ENCODE measurements around the gene CEACAM1.
"Not testable (repeated sequence)": the region's sequence is repeated elsewhere in the genome, so short reads cannot be mapped to it uniquely, and the experiment has no call there.

The CEACAM1 gene

DNA sequence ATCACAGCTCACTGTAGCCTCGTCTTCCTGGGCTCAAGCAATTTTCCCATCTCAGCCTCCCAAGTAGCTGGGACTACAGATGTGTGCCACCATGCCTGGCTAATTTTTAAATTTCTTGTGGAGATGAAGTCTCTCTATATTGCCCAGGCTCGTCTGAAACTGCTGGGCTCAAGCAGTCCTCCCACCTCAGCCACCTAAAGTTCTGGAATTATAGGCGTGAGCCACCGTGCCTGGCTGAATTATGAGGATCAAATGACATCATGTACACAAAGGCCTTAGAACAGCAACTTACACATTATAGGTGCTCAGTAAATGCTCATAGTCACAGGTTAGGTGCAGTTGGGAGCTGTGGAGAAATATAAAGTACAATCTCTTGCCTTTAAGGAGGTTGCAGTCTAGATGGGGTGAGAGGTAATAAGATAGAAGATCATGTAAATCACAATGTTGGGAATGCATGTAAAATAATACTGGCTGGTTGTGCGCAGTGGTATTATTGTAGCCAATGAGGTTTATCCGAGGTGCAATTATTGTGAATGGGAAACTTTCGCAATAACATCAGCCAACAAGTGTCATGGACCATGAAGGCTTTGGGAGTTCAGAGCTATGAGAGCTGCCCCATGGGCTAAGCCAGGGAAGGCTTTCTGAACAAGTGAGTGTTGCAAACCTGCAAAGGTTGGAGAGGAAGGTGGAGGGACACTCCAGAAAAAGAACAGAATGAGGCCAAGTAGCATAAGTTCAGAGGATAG is 55.7 kb downstream of the CEACAM1 start:
- no peak for DNase-seq

DNA sequence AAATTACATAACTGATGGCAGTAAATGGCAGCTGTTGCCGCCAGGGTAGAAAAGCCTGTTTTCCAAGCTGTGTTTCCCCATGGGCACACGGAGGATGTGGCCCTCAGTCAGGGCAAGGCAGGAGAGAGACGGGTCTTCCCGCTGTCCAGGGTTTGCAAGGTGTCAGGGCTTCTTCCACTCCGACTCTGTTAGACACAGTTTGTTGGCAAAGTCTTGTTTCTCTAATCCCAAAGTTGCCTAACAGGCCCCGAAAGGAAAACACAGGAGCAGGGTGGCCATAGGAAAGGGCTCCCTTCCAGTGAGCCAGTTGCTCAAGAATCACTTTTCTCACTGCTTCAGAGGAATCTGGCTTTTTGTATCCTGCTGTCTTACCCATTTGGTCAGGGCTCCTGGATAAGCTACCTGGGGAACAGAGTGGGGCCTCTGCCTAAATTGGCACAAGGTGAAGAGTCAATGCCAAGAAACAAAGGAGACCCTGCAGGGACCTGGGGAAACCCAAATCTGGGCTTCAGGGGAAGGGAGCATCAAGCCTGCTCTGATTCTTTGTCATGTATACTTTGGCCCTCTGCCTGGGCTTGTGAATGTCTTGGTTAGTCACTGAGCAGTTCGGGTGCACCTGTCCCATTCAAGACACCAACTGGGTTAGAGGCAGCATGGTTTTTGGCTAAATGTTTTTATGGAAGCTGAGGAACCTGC is 56.6 kb downstream of the CEACAM1 start:
- no peak for DNase-seq

DNA sequence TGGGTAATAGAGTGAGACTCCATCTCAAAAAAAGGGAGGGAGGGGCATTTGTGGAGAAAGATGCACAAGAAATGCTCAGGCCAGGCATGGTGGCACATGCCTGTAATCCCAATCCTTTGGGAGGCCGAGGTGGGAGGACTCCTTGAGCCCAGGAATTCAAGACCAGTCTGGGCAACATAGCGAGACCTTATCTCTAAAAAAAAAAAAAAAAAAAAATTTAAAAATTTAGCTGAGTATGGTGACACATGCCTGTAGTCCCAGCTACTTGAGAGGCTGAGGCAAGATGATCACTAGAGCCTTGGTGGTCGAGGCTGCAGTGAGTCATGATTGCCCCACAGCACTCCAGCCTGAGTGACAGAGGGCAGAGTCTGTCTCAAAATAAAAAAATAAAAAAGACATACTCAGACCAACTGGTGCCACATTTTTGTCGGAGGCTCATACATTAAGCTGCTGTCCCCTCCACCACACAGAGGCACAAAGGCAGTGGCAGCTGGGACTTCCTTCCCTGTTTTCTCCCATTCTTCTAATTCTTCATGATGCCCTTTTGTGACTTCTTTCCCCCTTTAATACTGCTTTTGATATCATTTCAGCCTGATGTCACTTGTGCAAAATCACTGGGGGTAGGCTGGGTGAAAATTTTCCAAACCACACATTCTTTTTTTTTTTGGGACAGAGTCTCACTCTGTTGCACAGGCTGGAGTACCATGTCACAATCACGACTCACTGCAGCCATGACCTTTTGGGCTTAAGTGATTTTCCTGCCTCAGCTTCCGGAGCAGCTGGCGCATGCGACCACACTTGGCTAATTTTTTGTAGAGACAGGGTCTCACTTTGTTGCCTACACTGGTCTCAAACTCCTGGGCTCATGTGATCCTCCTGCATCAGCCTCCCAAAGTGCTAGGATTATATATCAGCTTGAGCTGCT is 58.7 kb downstream of the CEACAM1 start:
- DNase-seq, result no peak

DNA sequence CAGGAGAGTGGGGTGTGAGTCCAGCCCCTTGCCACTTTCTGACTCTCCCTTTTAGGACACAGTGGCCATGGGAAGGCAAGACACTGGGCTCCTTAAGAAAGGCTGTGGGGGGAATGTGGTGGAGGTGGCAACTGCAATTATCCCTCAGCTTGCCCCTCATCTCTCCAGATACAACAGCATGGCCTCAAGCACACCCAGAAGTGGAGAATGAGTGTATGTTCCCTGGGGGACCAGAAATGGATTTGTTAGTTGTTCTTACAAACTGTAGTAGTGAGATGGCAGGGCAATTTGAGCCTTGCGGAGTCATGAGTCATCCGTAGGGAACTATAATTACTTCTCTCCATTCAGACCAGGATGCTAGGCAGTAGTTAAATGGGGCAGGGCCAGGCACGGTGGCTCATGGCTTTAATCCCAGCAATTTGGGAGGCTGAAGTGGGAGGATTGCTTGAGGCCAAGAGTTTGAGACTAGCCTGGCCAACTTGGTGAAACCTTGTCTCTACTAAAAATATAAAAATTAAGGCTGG is 59.9 kb downstream of the CEACAM1 start:
- DNase-seq, result no peak

DNA sequence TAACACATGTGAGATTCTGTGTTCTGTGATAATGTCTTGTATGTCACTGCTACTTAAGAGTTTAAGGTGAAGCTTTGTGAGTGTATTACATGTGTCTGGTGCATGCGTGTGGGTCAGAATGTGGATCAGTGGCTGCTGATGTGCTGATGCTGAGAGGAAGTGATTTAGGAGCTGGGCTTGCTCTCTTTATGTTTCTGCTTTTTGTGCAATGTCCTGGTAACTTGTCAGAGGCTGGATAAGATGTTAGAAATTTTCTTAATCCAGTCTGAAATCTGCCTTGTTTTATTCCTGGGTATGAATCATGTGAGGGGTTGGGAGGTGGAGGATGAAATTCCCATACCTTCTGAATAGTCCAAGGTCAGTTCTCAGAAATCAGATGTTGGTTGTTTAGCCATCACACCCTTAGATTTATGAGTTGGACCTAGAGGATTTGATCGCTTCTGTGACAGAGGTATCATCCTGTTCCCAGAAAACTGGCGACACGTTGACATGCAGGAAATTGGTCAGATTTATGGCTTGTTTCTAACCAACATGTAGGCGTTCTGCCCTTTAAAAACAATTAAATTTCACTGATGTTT is 61.0 kb downstream of the CEACAM1 start:
- no peak for DNase-seq

DNA sequence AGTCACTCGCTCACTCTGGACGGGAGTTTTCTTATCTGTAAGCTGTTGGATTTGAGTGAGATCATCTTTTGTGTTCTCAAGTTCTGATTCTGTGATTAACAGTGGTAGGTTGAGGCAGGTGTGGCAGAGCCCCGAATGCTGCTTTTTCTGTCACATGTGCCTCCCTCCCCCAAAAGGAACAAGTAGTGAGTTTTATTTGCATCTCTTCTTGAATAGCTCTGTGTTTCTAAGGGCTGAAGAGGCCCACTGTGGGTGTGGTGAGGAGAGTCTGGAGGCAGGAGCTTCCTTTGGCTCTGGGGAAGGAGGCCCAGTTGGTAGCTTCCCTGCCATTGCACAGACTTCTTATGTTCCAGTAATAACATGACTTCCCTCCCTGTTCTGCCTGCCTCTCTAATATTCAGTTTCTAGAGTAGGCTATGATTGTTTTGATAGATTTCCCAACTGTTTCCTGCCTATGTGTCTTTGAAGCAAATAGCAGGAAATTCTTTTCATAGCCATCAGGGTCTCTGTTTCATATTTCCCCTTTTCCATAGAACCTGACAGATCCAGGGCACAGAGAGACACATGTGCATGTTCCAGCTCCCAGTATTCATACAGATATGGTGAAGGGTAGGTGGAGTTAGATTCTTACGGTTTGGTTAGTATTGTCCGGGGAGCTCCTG is 61.6 kb downstream of the CEACAM1 start:
- no peak for DNase-seq

DNA sequence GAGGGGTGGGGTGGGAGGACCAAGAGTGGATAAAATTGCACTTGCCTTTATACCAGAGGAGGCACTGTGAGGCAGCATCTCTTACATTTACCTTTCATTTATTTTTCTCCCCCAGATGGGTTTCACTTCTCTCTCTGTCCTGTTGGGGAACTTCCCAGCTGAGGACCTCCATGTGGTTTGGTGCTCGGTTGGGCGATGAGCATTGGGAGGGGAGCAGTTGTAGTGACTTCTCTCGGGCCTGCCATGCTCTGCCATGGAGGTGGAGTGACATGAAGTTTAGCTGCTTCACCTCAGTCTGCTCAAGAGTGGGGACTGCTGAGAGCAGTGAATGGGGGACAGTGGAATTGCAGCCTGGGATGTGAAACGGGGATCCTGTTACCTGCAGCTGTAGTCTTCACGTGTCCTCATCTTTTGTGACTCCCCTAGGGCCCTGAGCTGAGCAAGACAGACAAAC is 62.4 kb downstream of the CEACAM1 start:
- no peak for DNase-seq

DNA sequence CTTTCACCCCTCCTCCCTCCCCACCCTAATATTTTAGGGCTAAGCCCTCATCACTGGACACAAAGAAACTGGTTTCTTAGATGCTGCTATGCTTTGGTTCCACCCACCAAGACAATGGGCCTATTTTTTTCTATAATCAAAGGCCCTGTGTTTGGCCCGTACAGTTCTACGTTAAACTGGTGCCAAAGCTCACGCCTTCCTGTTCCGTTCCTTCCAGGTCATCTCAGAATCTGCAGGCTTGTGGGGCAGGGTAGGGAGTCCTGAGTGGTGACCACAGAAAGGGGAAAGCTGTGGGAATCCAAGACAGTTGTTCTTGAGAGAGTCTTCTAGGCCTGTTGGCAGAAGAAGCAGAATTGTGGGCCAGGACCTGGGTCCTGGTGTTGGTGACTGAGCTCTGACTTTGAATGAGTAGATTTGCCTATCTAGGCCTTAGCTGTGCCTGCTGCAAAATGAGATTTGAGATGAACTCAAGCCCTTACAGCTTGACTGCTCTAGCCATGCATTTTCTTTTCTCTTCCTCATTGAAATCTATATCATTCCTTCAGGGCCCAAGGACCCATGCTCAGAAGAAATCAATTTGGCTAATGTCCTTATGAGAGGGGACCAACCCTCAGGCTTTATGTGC is 66.5 kb downstream of the CEACAM1 start:
- DNase-seq, result no peak

DNA sequence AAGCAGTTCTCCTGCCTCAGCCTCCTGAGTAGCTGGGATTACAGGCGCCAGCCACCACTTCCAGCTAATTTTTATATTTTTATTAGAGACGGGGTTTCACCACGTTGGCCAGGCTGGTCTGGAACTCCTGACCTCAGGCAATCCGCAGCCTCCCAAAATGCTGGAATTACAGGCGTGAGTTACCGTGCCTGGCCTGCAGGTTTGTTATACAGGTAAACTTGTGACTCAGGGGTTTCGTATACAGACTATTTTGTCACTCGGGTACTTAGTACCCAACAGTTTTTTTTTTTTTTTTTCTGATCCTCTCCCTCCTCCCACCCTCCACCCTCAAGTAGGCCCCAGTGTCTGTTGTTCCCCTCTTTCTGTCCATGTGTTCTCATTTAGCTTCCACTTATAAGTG is 67.0 kb downstream of the CEACAM1 start:
- DNase-seq, result not testable (repeated sequence)

DNA sequence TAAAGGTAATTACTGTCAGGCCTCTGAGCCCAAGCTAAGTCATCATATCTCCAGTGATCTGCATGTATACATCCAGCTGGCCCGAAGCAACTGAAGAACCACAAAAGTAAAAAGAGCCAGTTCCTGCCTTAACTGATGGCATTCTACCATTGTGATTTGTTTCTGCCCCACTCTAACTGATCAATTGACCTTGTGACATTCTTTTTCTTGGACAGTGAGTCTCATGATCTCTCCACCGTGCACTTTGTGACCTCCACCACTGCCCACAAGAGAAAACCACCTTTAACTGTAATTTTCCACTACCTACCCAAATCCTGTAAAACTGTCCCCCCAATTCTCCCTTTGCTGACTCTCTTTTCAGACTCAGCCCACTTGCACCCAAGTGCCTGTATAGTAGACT is 68.4 kb downstream of the CEACAM1 start:
- DNase-seq, result no peak

Data from activated CD8-positive, alpha-beta memory T cell treated with anti-CD3 and anti-CD28 coated beads, Interleukin-2, amount 50 U/mL, for 48 hours (primary cell).